Epithelial cell of proximal tubule (primary cell): ENCODE data around the gene TMEM50B. TPM values are rescaled to one million over a fixed set of nuclear protein-coding genes. Genes with fewer than 3 reads are reported as not detected.

Source experiments
- DNase-seq: peaks from one replicate; pipeline ENCODE4 v3.0.0-alpha.2; 2011; ENCODE audit warnings: low read depth
- H3K4me3 ChIP-seq: 2 replicates; pipeline ENCODE4 v1.5.1; 2011; ENCODE audit warnings: low read depth, mild to moderate bottlenecking, low read length
- CTCF ChIP-seq: conservative IDR thresholded peaks from 2 replicates; pipeline ENCODE4 v1.5.1; 2012; ENCODE audit warnings: low read depth, mild to moderate bottlenecking, low read length
- total RNA-seq: library from RNA; depleted of rRNA; stranded (reverse); fragments of >200 nt; gene quantifications from 2 replicates; pipeline ENCODE4 v1.2.3, GENCODE V29; 2015

Gene TMEM50B
- total RNA-seq, 1 donor from 2014 or later: 39.8 TPM

- no peak for TF ChIP-seq CTCF
- DNase-seq: no peak
- peak within 1 kb of the TSS; percentile 97 for H3K4me3 ChIP-seq
Observed at GRCh38 chr21:33491373-33492102, 11.8 kb upstream of the TMEM50B start, which contains the start of gene DNAJC28. Gene DNAJC28 (minus strand): TSS chr21:33491716. CDS start chr21:33489393, 2,323 bp downstream.

GRCh38 chr21:33490991-33491372, 11.2 kb upstream of the TMEM50B start:
- peak overlapping the region; percentile 97 for H3K4me3 ChIP-seq
- no peak for TF ChIP-seq CTCF
- no peak for DNase-seq

- no peak for DNase-seq
- TF ChIP-seq CTCF: no peak
- no peak overlapping the region for H3K4me3 ChIP-seq
Observed at GRCh38 chr21:33488936-33489335, 9.2 kb upstream of the TMEM50B start.

- no peak for DNase-seq
- no peak for TF ChIP-seq CTCF
Observed at GRCh38 chr21:33487996-33488395, 8.2 kb upstream of the TMEM50B start.

GRCh38 chr21:33481314-33481943, 1.7 kb upstream of the TMEM50B start:
- no peak for TF ChIP-seq CTCF

More at GRCh38 chr21:33487996-33488395, 8.2 kb upstream of the TMEM50B start:
- no peak overlapping the region for H3K4me3 ChIP-seq

GRCh38 chr21:33480481-33481103, 818 bp upstream of the TMEM50B start:
- peak overlapping the region; percentile 93 for H3K4me3 ChIP-seq
- no peak for TF ChIP-seq CTCF
- DNase-seq: no peak

More at GRCh38 chr21:33481314-33481943, 1.7 kb upstream of the TMEM50B start:
- H3K4me3 ChIP-seq: no peak overlapping the region
- DNase-seq: no peak
